ENCODE data around the gene ICAM1. TPM values are rescaled to one million over a fixed set of nuclear protein-coding genes. Genes with fewer than 3 reads are reported as not detected.
A peak's percentile ranks its signal among the peaks of the same experiment; 100 is the strongest.

The ICAM1 gene
- total RNA-seq, 8 experiments from 2014 or later = 0.22 to 72.6 (median 9.7) TPM

DNA sequence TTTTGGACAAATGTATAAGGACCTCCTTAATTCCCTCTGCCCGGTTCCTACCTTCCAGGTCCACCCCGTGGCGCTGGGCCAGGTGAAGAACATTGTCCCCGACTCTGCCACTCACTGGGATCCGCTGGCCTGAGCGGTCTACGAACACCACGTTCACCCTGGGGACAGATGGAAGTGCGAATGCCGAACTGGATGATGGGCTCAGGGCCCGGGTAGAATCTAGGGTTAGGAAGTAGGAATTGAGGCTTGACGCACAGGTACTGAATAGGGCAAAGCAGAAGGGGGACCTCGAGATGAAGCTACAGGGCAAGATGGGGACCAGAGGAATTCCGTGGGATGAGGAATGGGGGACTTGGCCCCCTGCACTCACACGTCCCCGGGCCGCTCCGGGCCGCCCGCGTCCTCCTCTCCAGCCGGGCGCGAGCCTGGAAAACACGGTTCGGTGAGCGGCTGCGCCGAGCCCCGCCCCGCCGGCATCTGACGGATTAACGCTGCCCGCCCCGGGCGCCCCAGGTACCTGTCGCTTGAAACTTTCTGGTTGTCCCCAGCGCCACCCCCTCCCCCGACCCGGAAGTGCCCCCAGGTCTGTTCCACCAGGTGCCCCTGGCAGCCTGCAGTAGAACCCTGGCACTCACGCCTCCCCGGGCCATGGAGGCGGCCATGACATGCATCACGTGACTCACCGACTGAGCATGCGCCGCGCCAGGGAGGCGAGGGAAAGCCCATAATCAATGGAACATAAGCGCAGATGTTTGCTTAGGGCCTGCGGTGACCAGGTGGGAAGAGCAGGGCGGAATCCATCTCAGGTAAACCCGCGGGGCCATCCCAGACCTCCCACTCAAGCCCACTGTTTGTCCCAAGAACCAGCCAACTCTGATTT is 44.7 kb downstream of the ICAM1 start, which contains the start of gene FDX2:
Gene FDX2 (minus strand): TSS at position 681 of the 880 bp plus-strand sequence. CDS start 19 bp downstream, at position 662.
- in situ Hi-C loops (cut with MboI; ENCODE audit: low pct_unique_long_range_greater_than_20kb in 2 of 9, low sequenced_read_pairs in 9 of 9, unreplicated experiment in 9 of 9) = no loop called here
- peak; percentile 89 to 92 (median 90) for ATAC-seq (replicated peaks in 6 of 8)
- Histone ChIP-seq H3K4me1 (replicated peaks in 1 of 2) (peaks cover 7 to 11% of the 10 kb centered on the region in 2 donors), H3K4me3 (peak within 1 kb of the TSS; percentile 67 to 97 (median 95)), H3K27ac (peak within 1 kb of the TSS; percentile 25 to 26)
- WGBS, 10 experiments = 0 to 4% (median 0%) methylated on average over 1 to 15 of the region's 55 CpGs; no CpG with 5 or more reads in 4 of the 10 experiments

GRCh38 chr19:10316229-10317044 is 45.5 kb downstream of the ICAM1 start:
- WGBS, 10 experiments = 40 to 100% (median 93%) methylated on average over 1 to 5 of the region's 19 CpGs; no CpG with 5 or more reads in 2 of the 10 experiments
- in situ Hi-C loops (cut with MboI; ENCODE audit: low pct_unique_long_range_greater_than_20kb in 2 of 9, low sequenced_read_pairs in 9 of 9, unreplicated experiment in 9 of 9) = no loop called here
- H3K4me1 ChIP-seq (replicated peaks in 1 of 2) = peaks cover 7 to 11% of the 10 kb centered on the region in 2 donors
- H3K27ac ChIP-seq = no peak overlapping the region
- peak overlapping the region in 4 of 5 donors; percentile 67 to 96 (median 90) for H3K4me3 ChIP-seq
- ATAC-seq (replicated peaks in 6 of 8) = peak in 6 of 8 experiments; percentile 2 to 32 (median 20)

- H3K4me1 ChIP-seq (replicated peaks in 1 of 2) = peaks cover 7 to 11% of the 10 kb centered on the region in 2 donors
- in situ Hi-C loops (cut with MboI; ENCODE audit: low pct_unique_long_range_greater_than_20kb in 2 of 9, low sequenced_read_pairs in 9 of 9, unreplicated experiment in 9 of 9) = no loop called here
- 70 to 100% (median 97%) methylated on average over 1 to 7 of the region's 29 CpGs; no CpG with 5 or more reads in 3 of the 10 experiments for WGBS, 10 experiments
- ATAC-seq (replicated peaks in 6 of 8) = no peak
- H3K27ac ChIP-seq = no peak overlapping the region
- no peak overlapping the region for H3K4me3 ChIP-seq
These were observed 46.3 kb downstream of the ICAM1 start for GRCh38 chr19:10317045-10317856.

- in situ Hi-C loops (cut with MboI; ENCODE audit: low pct_unique_long_range_greater_than_20kb in 2 of 9, low sequenced_read_pairs in 9 of 9, unreplicated experiment in 9 of 9) = no loop called here
- no peak for ATAC-seq (replicated peaks in 6 of 8)
- Histone ChIP-seq H3K4me1 (replicated peaks in 1 of 2) (peaks cover 7 to 11% of the 10 kb centered on the region in 2 donors), H3K4me3 (no peak overlapping the region), H3K27ac (no peak overlapping the region)
- WGBS, 10 experiments = 92 to 100% (median 100%) methylated on average over 1 to 4 of the region's 15 CpGs; no CpG with 5 or more reads in 5 of the 10 experiments
These were observed 47.0 kb downstream of the ICAM1 start for GRCh38 chr19:10317857-10318462.

- Histone ChIP-seq H3K27ac (no peak overlapping the region), H3K4me1 (replicated peaks in 1 of 2) (peaks cover 7 to 11% of the 10 kb centered on the region in 2 donors), H3K4me3 (no peak overlapping the region)
- in situ Hi-C loops (cut with MboI; ENCODE audit: low pct_unique_long_range_greater_than_20kb in 2 of 9, low sequenced_read_pairs in 9 of 9, unreplicated experiment in 9 of 9) = no loop called here
- WGBS, 10 experiments = 80 to 100% (median 91%) methylated on average over 2 to 6 of the region's 13 CpGs; no CpG with 5 or more reads in 3 of the 10 experiments
- ATAC-seq (replicated peaks in 6 of 8) = no peak
These were observed 48.1 kb downstream of the ICAM1 start for GRCh38 chr19:10318807-10319682.

DNA sequence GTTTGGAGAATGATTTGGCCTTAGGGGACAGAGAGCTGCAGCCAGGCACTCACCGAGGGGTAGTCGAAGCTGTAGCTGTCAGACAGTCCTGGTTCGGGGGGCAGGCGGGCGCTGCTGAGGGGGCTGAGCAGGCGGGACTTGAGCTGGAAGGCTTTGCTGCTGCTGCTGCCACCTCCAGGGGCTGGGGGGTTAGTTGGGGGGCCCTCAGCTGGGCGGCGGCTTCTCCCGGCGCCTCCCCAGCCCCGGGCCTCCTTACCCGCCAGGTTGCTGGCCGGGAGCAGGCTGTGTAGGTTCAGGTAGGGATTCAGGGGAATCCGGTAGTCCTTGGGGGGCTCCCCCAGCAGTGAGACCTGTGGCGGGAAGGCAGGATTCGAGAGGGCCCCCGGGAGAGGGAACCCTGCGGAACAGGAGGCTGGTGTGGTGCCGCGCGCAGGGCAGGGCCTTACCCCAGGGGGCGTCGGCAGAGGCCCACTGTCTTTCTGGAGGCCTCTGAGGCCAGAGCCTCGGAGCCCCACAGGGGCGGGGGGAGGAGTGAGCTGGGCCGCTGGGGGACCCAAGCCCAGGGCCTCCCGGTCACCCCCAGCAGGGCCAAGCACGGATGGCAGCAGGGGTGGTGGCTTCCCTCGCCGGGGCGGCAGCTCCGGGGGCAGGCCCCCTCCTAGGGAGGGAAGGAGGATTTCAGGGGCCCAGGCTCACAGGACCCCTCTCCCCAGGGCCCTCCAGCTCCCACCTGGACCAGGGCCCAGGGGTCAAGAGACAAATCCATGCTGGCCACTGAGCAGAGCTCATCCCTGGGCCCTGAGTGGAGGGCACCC is 49.9 kb downstream of the ICAM1 start:
- ATAC-seq (replicated peaks in 6 of 8) = peak in 1 of 8 experiments; percentile 12
- in situ Hi-C loops (cut with MboI; ENCODE audit: low pct_unique_long_range_greater_than_20kb in 2 of 9, low sequenced_read_pairs in 9 of 9, unreplicated experiment in 9 of 9) = no loop called here
- H3K27ac ChIP-seq = no peak overlapping the region
- WGBS, 10 experiments = no CpG with 5 or more reads among the region's 32 CpGs
- peaks cover 3 to 4% of the 10 kb centered on the region in 2 donors for H3K4me1 ChIP-seq (replicated peaks in 1 of 2)
- no peak overlapping the region for H3K4me3 ChIP-seq

DNA sequence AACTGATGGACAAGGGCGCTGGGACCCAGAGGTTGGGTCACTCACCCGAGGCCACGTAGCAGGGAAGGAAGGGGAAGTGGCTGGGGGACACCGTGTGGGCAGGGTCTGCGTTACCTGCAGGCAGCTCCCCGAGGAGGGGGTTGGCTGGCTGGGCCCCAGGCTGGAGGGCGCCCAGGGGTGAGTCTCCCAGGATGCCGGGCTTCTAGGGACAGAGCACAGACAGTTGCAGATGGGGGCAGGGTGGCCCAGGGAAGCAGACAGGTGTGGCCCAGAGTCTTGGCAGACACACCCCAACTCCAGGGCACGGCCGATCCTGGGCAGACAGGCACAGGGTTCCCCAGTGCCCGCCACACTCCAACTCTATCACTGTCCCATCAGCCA is 50.5 kb downstream of the ICAM1 start:
- no peak overlapping the region for H3K27ac ChIP-seq
- no peak overlapping the region for H3K4me3 ChIP-seq
- peak in 4 of 8 experiments; percentile 5 to 14 (median 12) for ATAC-seq (replicated peaks in 6 of 8)
- no peaks in the 10 kb centered on the region for H3K4me1 ChIP-seq (replicated peaks in 1 of 2)
- 100% methylated on average over 2 of the region's 11 CpGs; no CpG with 5 or more reads in 9 of the 10 experiments for WGBS, 10 experiments
- in situ Hi-C loops (cut with MboI; ENCODE audit: low pct_unique_long_range_greater_than_20kb in 2 of 9, low sequenced_read_pairs in 9 of 9, unreplicated experiment in 9 of 9) = no loop called here

DNA sequence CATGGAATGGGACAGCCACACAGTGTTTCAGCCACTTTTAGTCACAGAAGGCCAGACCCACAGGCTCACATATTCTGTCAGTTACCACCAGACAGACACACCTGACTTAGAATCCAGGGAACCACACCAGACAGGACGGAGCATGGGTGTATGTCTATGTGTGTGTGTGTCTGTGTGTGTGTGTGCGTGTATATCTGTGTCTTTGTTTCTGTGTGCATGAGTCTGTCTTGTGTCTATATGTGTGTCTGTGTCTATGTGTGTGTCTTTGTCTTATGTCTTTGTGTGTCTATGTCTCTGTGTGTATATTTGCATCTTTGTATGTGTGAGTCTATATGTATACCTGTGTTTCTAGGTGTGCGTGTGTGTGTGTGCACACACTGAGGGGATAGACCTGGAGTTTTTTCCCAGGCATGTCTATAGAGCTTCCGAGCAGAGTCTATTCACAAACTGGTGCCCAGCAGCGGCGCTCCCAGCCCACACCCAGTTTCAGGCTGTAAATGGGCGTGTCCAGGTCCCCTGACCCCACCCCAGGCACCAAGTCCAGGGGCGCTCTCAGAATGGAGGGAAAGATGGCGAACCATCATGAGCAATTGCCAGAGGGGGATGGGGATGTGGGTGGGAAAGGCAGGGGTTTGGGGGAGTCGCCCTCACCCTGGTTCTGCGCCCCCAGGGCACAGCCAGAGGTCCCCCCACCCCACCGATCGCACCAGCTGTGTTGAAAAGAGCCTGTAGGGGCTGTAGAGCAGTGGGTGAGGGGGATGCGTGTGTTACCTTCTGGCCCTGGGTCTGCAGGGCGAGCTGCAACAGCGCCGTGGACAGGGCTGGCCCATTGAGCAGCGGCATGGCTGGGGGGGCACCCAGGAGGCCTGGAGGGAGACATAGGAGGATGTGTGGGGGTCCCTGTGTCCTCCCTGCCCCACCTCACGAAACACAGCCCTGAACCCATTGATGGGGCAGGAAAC is 51.2 kb downstream of the ICAM1 start:
- H3K27ac ChIP-seq = no peak overlapping the region
- in situ Hi-C loops (cut with MboI; ENCODE audit: low pct_unique_long_range_greater_than_20kb in 2 of 9, low sequenced_read_pairs in 9 of 9, unreplicated experiment in 9 of 9) = no loop called here
- 83 to 100% (median 95%) methylated on average over 2 to 4 of the region's 19 CpGs; no CpG with 5 or more reads in 5 of the 10 experiments for WGBS, 10 experiments
- peak in 4 of 8 experiments; percentile 6 to 68 (median 24) for ATAC-seq (replicated peaks in 6 of 8)
- H3K4me1 ChIP-seq (replicated peaks in 1 of 2) = no peaks in the 10 kb centered on the region
- H3K4me3 ChIP-seq = no peak overlapping the region

GRCh38 chr19:10325732-10326131 is 54.8 kb downstream of the ICAM1 start:
- 90 to 100% (median 96%) methylated on average over 2 to 7 of the region's 8 CpGs; no CpG with 5 or more reads in 4 of the 10 experiments for WGBS, 10 experiments
- Histone ChIP-seq H3K4me1 (replicated peaks in 1 of 2) (no peaks in the 10 kb centered on the region), H3K4me3 (no peak overlapping the region), H3K27ac (no peak overlapping the region)
- in situ Hi-C loops (cut with MboI; ENCODE audit: low pct_unique_long_range_greater_than_20kb in 2 of 9, low sequenced_read_pairs in 9 of 9, unreplicated experiment in 9 of 9) = no loop called here
- no peak for ATAC-seq (replicated peaks in 6 of 8)

DNA sequence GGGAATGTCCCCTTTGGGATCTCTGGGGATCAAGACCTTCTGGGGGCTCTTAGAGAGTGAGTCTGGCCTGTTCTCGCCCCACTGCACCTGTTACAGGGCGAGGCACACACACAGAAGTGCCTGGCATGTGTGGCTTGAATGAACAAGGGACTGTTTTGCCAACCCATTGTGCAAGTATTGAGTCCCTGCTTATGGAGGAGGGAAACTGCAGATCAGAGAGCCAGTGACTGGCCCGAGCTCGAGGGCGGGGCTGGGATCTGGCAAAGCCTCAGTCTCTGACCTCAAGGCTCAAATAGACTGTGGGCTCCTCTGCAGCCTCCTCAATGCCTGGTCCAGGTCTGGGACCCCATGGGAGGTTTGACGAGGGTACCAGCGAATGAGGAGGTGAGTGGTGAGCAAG is 56.9 kb downstream of the ICAM1 start:
- ATAC-seq (replicated peaks in 6 of 8) = no peak
- Histone ChIP-seq H3K4me3 (no peak overlapping the region), H3K4me1 (replicated peaks in 1 of 2) (peaks cover 6 to 7% of the 10 kb centered on the region in 2 donors), H3K27ac (no peak overlapping the region)
- 80 to 100% (median 96%) methylated on average over 2 to 3 of the region's 7 CpGs; no CpG with 5 or more reads in 6 of the 10 experiments for WGBS, 10 experiments
- in situ Hi-C loops (cut with MboI; ENCODE audit: low pct_unique_long_range_greater_than_20kb in 2 of 9, low sequenced_read_pairs in 9 of 9, unreplicated experiment in 9 of 9) = no loop called here
